BJ (cell line): ENCODE results near the gene ZNF500. TPM values are rescaled to one million over a fixed set of nuclear protein-coding genes. Genes with fewer than 3 reads are reported as not detected.

Experiments used
- CTCF ChIA-PET: fragments of 350-600 bp; formaldehyde crosslinking; extraction: SDS; loops from one replicate; lab custom pipeline; 2021; ENCODE audit warnings: antibody characterized with exemption, inconsistent platforms; lab: Yijun Ruan, JAX
- POLR2A ChIA-PET: fragments of 300-600 bp; sonication (Branson Sonifier 250); formaldehyde crosslinking; extraction: SDS; loops from one replicate; lab custom pipeline; 2021; ENCODE audit warnings: antibody characterized with exemption; lab: Charles Lee
- DNase-seq: peaks from one replicate; pipeline ENCODE4 v3.0.0-alpha.2; 2011; ENCODE audit warnings: low read depth
- H3K27me3 ChIP-seq: 2 replicates; pipeline ENCODE4 v1.6.0; 2011; ENCODE audit warnings: low read length; ENCODE audit not compliant: control insufficient read depth, insufficient read depth
- H3K36me3 ChIP-seq: 2 replicates; pipeline ENCODE4 v1.5.1; 2011; ENCODE audit warnings: low read length; ENCODE audit not compliant: control insufficient read depth, insufficient read depth
- H3K4me3 ChIP-seq: 2 replicates; pipeline ENCODE4 v1.5.1; 2011; ENCODE audit warnings: low read depth, mild to moderate bottlenecking, control low read depth, low read length
- polyA plus RNA-seq: library from polyadenylated mRNA; depleted of rRNA; stranded (reverse); fragments of >200 nt; gene quantifications from 2 replicates; pipeline ENCODE4 v1.2.3, GENCODE V29; 2011
- TF ChIP-seq, protein P1 (sequence below): IDR thresholded peaks from 2 replicates; pipeline ENCODE4 v1.5.1; 2011; ENCODE audit warnings: low read depth, mild to moderate bottlenecking, control low read depth, inconsistent platforms, low read length, moderate library complexity; ENCODE audit not compliant: insufficient read depth

Gene ZNF500
- polyA plus RNA-seq, 1 experiment, result 6.5 TPM

- Histone ChIP-seq H3K4me3 (peak overlapping the region; percentile 47), H3K27me3 (no peaks in the 10 kb centered on the region), H3K36me3 (peaks cover 7% of the 10 kb centered on the region)
- DNase-seq, result peak; percentile 77
- TF ChIP-seq, protein P1, sequence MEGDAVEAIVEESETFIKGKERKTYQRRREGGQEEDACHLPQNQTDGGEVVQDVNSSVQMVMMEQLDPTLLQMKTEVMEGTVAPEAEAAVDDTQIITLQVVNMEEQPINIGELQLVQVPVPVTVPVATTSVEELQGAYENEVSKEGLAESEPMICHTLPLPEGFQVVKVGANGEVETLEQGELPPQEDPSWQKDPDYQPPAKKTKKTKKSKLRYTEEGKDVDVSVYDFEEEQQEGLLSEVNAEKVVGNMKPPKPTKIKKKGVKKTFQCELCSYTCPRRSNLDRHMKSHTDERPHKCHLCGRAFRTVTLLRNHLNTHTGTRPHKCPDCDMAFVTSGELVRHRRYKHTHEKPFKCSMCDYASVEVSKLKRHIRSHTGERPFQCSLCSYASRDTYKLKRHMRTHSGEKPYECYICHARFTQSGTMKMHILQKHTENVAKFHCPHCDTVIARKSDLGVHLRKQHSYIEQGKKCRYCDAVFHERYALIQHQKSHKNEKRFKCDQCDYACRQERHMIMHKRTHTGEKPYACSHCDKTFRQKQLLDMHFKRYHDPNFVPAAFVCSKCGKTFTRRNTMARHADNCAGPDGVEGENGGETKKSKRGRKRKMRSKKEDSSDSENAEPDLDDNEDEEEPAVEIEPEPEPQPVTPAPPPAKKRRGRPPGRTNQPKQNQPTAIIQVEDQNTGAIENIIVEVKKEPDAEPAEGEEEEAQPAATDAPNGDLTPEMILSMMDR, result no peak
- ChIA-PET POLR2A (interaction anchor here (0.6 kb wide), 1 partner anchor 79 kb away, joined by 3 read pairs; no protein-coding TSS in a partner anchor), CTCF (interaction anchor here (1.0 kb wide), 1 partner anchor 188 kb away, joined by 4 read pairs; no protein-coding TSS in a partner anchor)
Observed at GRCh38 chr16:4768549-4769305, 1.8 kb upstream of the ZNF500 start.

DNA sequence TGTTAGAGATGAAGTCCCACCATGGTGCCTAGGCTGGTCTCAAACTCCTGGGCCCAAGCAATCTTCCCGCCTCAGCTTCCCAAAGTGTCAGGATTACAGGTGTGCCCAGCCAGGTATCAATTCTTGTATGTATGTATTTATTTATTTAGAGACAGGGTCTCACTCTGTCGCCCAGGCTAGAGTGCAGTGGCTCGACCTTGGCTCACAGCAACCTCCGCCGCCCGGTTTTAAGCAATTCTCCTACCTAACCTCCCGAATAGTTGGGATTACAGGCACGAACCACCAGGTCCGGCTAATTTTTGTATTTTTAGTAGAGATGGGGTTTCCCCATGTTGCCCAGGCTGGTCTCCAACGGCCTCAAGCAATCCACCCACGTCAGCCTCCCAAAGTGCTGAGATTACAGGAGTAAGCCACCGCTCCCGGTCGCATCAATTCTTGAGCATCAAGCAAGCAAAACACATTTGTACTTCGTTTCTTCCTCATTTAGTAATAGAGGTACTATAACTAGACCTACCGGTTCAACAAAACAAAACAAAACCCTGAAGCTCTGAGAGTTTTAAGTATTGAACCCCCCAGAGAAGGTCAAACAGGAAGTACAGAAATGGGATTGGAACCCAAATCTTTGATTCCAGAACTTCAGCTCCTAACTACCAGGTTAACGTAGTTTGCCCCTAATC lies 1.0 kb upstream of the ZNF500 start:
- TF ChIP-seq, protein P1, result no peak
- ChIA-PET CTCF (interaction anchor here (1.0 kb wide), 1 partner anchor 189 kb away, joined by 4 read pairs; no protein-coding TSS in a partner anchor), POLR2A (no interaction called here)
- Histone ChIP-seq H3K27me3 (no peaks in the 10 kb centered on the region), H3K36me3 (peaks cover 12% of the 10 kb centered on the region), H3K4me3 (peak overlapping the region; percentile 47)
- DNase-seq, result no peak

DNA sequence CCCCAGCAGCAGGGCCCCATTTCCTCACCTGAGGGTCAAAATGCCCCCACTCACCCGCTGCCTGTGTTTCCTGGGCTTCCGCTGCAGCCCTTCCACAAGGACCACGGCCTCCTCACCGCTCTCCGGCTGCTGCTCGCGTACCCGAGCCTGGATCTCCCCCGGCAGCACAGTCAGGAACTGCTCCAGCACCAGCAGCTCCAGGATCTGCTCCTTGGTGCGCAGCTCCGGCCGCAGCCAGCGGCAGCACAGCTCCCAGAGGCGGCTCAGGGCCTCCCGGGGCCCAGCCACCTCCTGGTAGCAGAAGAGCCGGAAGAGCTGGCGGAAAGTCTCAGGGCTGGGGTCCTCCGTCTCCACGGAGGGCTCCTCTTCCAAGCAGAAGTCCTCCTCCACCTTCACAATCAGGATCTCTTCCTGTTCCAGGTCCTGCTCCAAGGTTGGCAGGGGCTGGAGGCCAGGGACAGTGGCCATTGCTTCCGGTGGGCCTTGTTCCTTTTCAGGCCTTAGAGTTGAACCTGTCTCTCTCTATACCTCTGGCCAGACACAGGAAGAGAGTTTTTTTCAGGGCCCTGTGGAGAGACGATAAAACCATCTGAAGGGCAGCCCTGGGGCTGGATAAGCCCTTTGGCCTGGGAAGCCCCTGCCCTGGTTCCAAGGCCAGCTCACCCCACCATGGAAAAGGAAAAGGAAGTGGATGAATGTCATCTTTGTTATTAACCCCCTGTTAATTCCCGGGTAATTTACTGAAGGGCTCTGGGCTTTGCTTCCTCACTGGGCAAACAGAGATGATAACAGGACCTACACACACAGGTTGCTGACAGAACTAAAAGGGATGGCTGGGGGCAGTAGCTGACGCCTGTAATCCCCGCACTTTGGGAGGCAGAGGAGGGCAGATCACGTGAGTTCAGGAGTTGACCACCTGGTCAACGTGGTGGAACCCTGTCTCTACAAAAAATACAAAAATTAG lies 1.2 kb downstream of the ZNF500 start:
- TF ChIP-seq, protein P1, result no peak
- H3K27me3 ChIP-seq, result no peaks in the 10 kb centered on the region
- peaks cover 17% of the 10 kb centered on the region for H3K36me3 ChIP-seq
- peak overlapping the region; percentile 89 for H3K4me3 ChIP-seq
- DNase-seq, result no peak
- ChIA-PET POLR2A (no interaction called here), CTCF (no interaction called here)

DNA sequence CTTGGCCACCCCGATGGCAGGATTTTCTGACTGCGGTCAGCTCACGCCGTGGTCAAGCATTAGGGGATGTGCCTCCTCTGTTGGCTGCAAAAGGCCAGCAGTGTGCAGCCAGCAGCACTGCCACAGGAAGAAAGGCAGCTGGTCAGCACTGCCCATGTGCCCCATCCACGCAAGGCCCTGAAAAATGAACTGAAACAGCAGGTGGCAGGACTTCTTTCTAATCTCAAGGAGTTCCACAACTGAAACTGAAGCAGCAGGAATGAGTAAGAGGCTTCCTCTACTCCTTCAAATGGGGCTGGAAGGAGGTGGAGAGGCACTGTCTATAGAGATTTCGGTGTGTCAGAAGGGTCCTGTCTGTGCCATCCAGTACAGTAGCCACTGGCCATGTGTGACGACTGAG lies 3.2 kb downstream of the ZNF500 start:
- POLR2A ChIA-PET, result no interaction called here
- DNase-seq, result no peak
- TF ChIP-seq, protein P1, result no peak
- CTCF ChIA-PET, result interaction anchor here (0.5 kb wide), 1 partner anchor 267 kb away, joined by 4 read pairs; no protein-coding TSS in a partner anchor
- H3K4me3 ChIP-seq, result no peak overlapping the region
- peaks cover 29% of the 10 kb centered on the region for H3K36me3 ChIP-seq
- H3K27me3 ChIP-seq, result no peaks in the 10 kb centered on the region
